Activated CD4-positive, alpha-beta T cell treated with anti-CD3 and anti-CD28 coated beads for 36 hours (primary cell): Measurements from ENCODE around the gene CAMK1D. TPM values are rescaled to one million over a fixed set of nuclear protein-coding genes. Genes with fewer than 3 reads are reported as not detected.
"Not testable (repeated sequence)": the region's sequence is repeated elsewhere in the genome, so short reads cannot be mapped to it uniquely, and the experiment has no call there.

Experiments used
- ATAC-seq: fragments of 200-7000 bp; cut with Tn5 transposase; one replicate; pipeline ENCODE4 v1.10.0; 2021; ENCODE audit warnings: mild to moderate bottlenecking, moderate library complexity
- CTCF ChIA-PET: fragments of 350-600 bp; sonication (Branson Sonifier 250); formaldehyde crosslinking; loops from one replicate; lab custom pipeline; 2021; ENCODE audit warnings: antibody characterized with exemption; lab: Charles Lee
- POLR2A ChIA-PET: fragments of 350-600 bp; sonication (Branson Sonifier 250); formaldehyde crosslinking; loops from one replicate; lab custom pipeline; 2021; ENCODE audit warnings: antibody characterized with exemption, inconsistent platforms; lab: Charles Lee
- DNase-seq: peaks from one replicate; pipeline ENCODE4 v3.0.0-alpha.2; 2020
- H3K27ac Mint-ChIP-seq: one replicate; pipeline ENCODE4 v1.8.0; 2021; ENCODE audit warnings: mixed read lengths
- H3K27me3 Mint-ChIP-seq: one replicate; pipeline ENCODE4 v1.8.0; 2021; ENCODE audit warnings: mixed read lengths
- H3K36me3 Mint-ChIP-seq: one replicate; pipeline ENCODE4 v1.8.0; 2021; ENCODE audit warnings: low read depth, mixed read lengths
- H3K4me1 Mint-ChIP-seq: one replicate; pipeline ENCODE4 v1.8.0; 2021; ENCODE audit warnings: mixed read lengths
- H3K4me3 Mint-ChIP-seq: one replicate; pipeline ENCODE4 v1.8.0; 2021; ENCODE audit warnings: mild to moderate bottlenecking, moderate library complexity, mixed read lengths
- H3K9me3 Mint-ChIP-seq: one replicate; pipeline ENCODE4 v1.8.0; 2021; ENCODE audit warnings: low read depth, mixed read lengths
- intact Hi-C, 2 experiments: fragments of 100-400 bp; cut with DNase I in 1 of 2; cut with micrococcal nuclease in 1 of 2; formaldehyde crosslinking; loops; one replicate each; pipeline versions ENCODE4 v1.14.2 to v1.15.1; 2022 to 2024; cut with DNase I, micrococcal nuclease
- total RNA-seq, 2 experiments: library from RNA; stranded (reverse); gene quantifications; one replicate each; pipeline ENCODE4 v1.2.3, GENCODE V29; 2021

The CAMK1D gene
- total RNA-seq, 2 experiments from 2014 or later = 16.0 to 16.3 TPM

- Mint-ChIP-seq H3K27me3 (no peaks in the 10 kb centered on the region), H3K4me1 (peaks cover 52% of the 10 kb centered on the region), H3K9me3 (peaks cover 2% of the 10 kb centered on the region), H3K36me3 (peaks cover 6% of the 10 kb centered on the region), H3K27ac (no peak overlapping the region), H3K4me3 (no peak overlapping the region)
- intact Hi-C loops = no loop called here
- ATAC-seq (no peak), DNase-seq (no peak)
- POLR2A ChIA-PET = no interaction called here
- CTCF ChIA-PET = interaction anchor here (1.0 to 1.3 kb wide), 2 partner anchors 12 to 458 kb away, joined by 3 to 7 read pairs; no protein-coding TSS in a partner anchor
These were observed 373.9 kb downstream of the CAMK1D start for GRCh38 chr10:12723220-12723619.

GRCh38 chr10:12724807-12725579 is 375.6 kb downstream of the CAMK1D start:
- Mint-ChIP-seq H3K27ac (no peak overlapping the region), H3K36me3 (no peaks in the 10 kb centered on the region), H3K4me1 (peaks cover 35% of the 10 kb centered on the region), H3K27me3 (no peaks in the 10 kb centered on the region), H3K9me3 (no peaks in the 10 kb centered on the region), H3K4me3 (no peak overlapping the region)
- ATAC-seq (no peak), DNase-seq (no peak)
- intact Hi-C loops = loop anchor here in 1 of 2 experiments (5.0 kb wide), 1 partner anchor 278 kb away; no protein-coding TSS in a partner anchor
- ChIA-PET POLR2A (no interaction called here), CTCF (interaction anchor here (0.6 to 4.6 kb wide), 2 partner anchors 14 to 353 kb away, joined by 3 to 36 read pairs; no protein-coding TSS in a partner anchor)

DNA sequence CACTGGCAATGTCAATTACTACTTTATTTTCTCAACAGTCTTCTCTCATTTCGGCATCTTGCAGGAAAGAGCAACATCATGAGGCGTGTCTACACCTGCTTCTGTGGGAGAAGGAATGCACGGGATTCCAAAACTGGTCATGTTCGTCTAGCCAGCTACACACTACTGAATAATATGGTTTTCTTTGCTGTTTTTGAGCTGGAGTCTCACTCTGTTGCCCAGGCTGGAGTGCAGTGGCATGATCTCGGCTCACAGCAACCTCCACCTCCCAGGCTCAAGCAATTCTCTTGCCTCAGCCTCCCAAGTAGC is 376.2 kb downstream of the CAMK1D start:
- CTCF ChIA-PET = interaction anchor here (4.6 kb wide), 1 partner anchor 15 kb away, joined by 36 read pairs; no protein-coding TSS in a partner anchor
- ATAC-seq, H3K36me3 Mint-ChIP-seq, POLR2A ChIA-PET, H3K9me3 Mint-ChIP-seq, H3K27me3 Mint-ChIP-seq, H3K4me3 Mint-ChIP-seq, H3K27ac Mint-ChIP-seq, DNase-seq: not testable (repeated sequence)
- intact Hi-C loops = loop anchor here in 1 of 2 experiments (5.0 kb wide), 1 partner anchor 278 kb away; no protein-coding TSS in a partner anchor
- H3K4me1 Mint-ChIP-seq = peaks cover 29% of the 10 kb centered on the region

- H3K27ac Mint-ChIP-seq = peak overlapping the region; percentile 49
- intact Hi-C loops = loop anchor here (1.0 to 5.0 kb wide), 3 partner anchors 16 to 280 kb away; no protein-coding TSS in a partner anchor
- ATAC-seq (peak; percentile 86), DNase-seq (peak; percentile 71)
- CTCF ChIA-PET = interaction anchor here (1.0 to 4.6 kb wide), 4 partner anchors 16 to 435 kb away, joined by 3 to 36 read pairs (median 8); no protein-coding TSS in a partner anchor
- no peaks in the 10 kb centered on the region for H3K36me3 Mint-ChIP-seq
- no peak overlapping the region for H3K4me3 Mint-ChIP-seq
- peaks cover 23% of the 10 kb centered on the region for H3K4me1 Mint-ChIP-seq
- H3K9me3 Mint-ChIP-seq = no peaks in the 10 kb centered on the region
- POLR2A ChIA-PET = interaction anchor here (0.6 to 1.0 kb wide), 3 partner anchors 16 to 46 kb away, joined by 4 to 7 read pairs (median 5); no protein-coding TSS in a partner anchor
- H3K27me3 Mint-ChIP-seq = no peaks in the 10 kb centered on the region
These were observed 377.9 kb downstream of the CAMK1D start for GRCh38 chr10:12726971-12727831.

- Mint-ChIP-seq H3K4me1 (peaks cover 23% of the 10 kb centered on the region), H3K9me3 (no peaks in the 10 kb centered on the region), H3K4me3 (no peak overlapping the region), H3K27me3 (no peaks in the 10 kb centered on the region), H3K27ac (no peak overlapping the region), H3K36me3 (no peaks in the 10 kb centered on the region)
- DNase-seq (no peak), ATAC-seq (no peak)
- POLR2A ChIA-PET = interaction anchor here (0.6 kb wide), 1 partner anchor 46 kb away, joined by 7 read pairs; no protein-coding TSS in a partner anchor
- CTCF ChIA-PET = interaction anchor here (0.7 to 4.6 kb wide), 4 partner anchors 17 to 434 kb away, joined by 4 to 36 read pairs (median 8); no protein-coding TSS in a partner anchor
- intact Hi-C loops = loop anchor here (1.0 to 5.0 kb wide), 3 partner anchors 17 to 281 kb away; no protein-coding TSS in a partner anchor
These were observed 378.5 kb downstream of the CAMK1D start for GRCh38 chr10:12727832-12728215.

GRCh38 chr10:12728494-12728893 is 379.1 kb downstream of the CAMK1D start:
- Mint-ChIP-seq H3K36me3 (no peaks in the 10 kb centered on the region), H3K27ac (no peak overlapping the region), H3K4me3 (no peak overlapping the region), H3K4me1 (peaks cover 23% of the 10 kb centered on the region), H3K9me3 (no peaks in the 10 kb centered on the region), H3K27me3 (no peaks in the 10 kb centered on the region)
- CTCF ChIA-PET = interaction anchor here (0.7 to 4.6 kb wide), 3 partner anchors 18 to 34 kb away, joined by 6 to 36 read pairs (median 11); no protein-coding TSS in a partner anchor
- POLR2A ChIA-PET = no interaction called here
- intact Hi-C loops = loop anchor here in 1 of 2 experiments (5.0 kb wide), 1 partner anchor 281 kb away; no protein-coding TSS in a partner anchor
- ATAC-seq (no peak), DNase-seq (no peak)

DNA sequence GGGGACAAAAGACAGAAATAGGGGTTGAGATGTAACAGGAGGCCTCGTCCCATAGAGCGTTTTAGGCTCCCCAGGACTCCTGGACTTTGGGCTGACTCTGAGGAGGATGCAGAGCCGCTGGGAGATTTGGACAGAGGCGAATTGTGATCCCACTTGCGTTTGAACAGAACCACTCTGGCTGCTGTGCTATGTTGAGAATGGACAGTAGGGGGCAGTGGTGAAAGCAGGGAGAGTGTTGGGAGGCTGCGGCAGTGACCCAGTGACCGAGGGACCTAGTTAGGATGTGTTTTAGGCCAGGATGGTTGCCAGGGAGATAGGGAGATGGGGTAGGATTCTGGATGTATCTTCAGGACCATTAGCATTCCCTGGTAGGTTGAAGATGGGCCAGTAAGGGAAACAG is 380.5 kb downstream of the CAMK1D start:
- ATAC-seq (no peak), DNase-seq (peak; percentile 46)
- Mint-ChIP-seq H3K9me3 (no peaks in the 10 kb centered on the region), H3K27ac (no peak overlapping the region), H3K36me3 (no peaks in the 10 kb centered on the region), H3K4me1 (peaks cover 14% of the 10 kb centered on the region), H3K4me3 (no peak overlapping the region), H3K27me3 (no peaks in the 10 kb centered on the region)
- intact Hi-C loops = loop anchor here in 1 of 2 experiments (5.0 kb wide), 1 partner anchor 283 kb away; no protein-coding TSS in a partner anchor
- ChIA-PET POLR2A (no interaction called here), CTCF (interaction anchor here (0.6 kb wide), 1 partner anchor 475 kb away, joined by 3 read pairs; no protein-coding TSS in a partner anchor)

DNA sequence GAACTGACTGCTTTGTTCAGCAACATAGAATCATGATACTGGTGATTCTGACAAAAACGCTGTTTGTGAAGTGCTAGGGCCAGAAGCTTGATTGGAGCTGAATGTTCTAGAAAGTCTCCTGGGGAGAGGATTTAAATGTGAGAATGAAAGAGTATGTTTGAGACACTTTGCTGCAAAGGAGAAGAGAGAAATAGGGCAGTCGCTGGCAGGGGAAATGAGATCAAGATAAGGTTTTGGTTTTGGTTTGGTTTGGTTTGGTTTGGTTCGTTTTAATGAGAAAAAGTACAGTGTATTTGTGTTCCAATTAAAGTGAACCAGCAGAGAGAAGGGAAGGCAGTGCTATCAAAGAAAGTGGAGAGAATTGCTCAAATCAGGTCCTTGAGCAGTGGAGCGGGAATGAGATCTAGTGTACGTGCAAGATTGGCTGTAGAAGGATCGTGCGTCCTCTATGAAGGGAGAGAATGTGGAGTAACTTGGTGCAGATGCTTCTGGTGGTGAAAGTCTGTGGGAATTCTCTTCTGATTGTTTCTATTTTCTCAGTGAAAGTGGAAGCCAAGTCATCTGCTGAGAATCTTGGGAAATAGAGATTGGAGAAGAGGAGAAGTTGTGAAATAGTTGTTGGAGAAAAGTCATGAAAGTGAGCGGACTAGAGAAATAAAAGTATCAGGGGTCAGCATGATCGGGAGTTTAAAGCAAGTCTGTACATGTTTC is 381.6 kb downstream of the CAMK1D start:
- Mint-ChIP-seq H3K4me3 (no peak overlapping the region), H3K27ac (no peak overlapping the region), H3K36me3 (no peaks in the 10 kb centered on the region), H3K27me3 (no peaks in the 10 kb centered on the region), H3K4me1 (peaks cover 10% of the 10 kb centered on the region), H3K9me3 (no peaks in the 10 kb centered on the region)
- POLR2A ChIA-PET = interaction anchor here (0.5 kb wide), 1 partner anchor 373 kb away, joined by 4 read pairs; no protein-coding TSS in a partner anchor
- no peak for DNase-seq
- CTCF ChIA-PET = no interaction called here
- no peak for ATAC-seq
- intact Hi-C loops = no loop called here

- POLR2A ChIA-PET = no interaction called here
- H3K9me3 Mint-ChIP-seq = no peaks in the 10 kb centered on the region
- intact Hi-C loops = no loop called here
- no peak overlapping the region for H3K4me3 Mint-ChIP-seq
- CTCF ChIA-PET = interaction anchor here (0.6 kb wide), 1 partner anchor 33 kb away, joined by 3 read pairs; no protein-coding TSS in a partner anchor
- no peak overlapping the region for H3K27ac Mint-ChIP-seq
- no peaks in the 10 kb centered on the region for H3K27me3 Mint-ChIP-seq
- DNase-seq (no peak), ATAC-seq (no peak)
- H3K4me1 Mint-ChIP-seq = no peaks in the 10 kb centered on the region
- H3K36me3 Mint-ChIP-seq = no peaks in the 10 kb centered on the region
These were observed 383.9 kb downstream of the CAMK1D start for GRCh38 chr10:12733271-12733670.

GRCh38 chr10:12735843-12736462 is 386.6 kb downstream of the CAMK1D start:
- Mint-ChIP-seq H3K4me1 (no peaks in the 10 kb centered on the region), H3K27me3 (no peaks in the 10 kb centered on the region), H3K36me3 (no peaks in the 10 kb centered on the region), H3K27ac (no peak overlapping the region), H3K9me3 (no peaks in the 10 kb centered on the region), H3K4me3 (no peak overlapping the region)
- intact Hi-C loops = no loop called here
- no peak for ATAC-seq
- POLR2A ChIA-PET = no interaction called here
- CTCF ChIA-PET = no interaction called here
- no peak for DNase-seq
